Type B pancreatic cell (in vitro differentiated cells): ENCODE results near the gene PLCL2. TPM values are rescaled to one million over a fixed set of nuclear protein-coding genes. Genes with fewer than 3 reads are reported as not detected.

Experiments
- DNase-seq: peaks from one replicate; pipeline ENCODE4 v3.0.0; 2021; ENCODE audit warnings: mixed read lengths; ENCODE audit not compliant: unreplicated experiment; ENCODE audit errors: extremely low spot score
- H3K27ac Mint-ChIP-seq: 2 replicates; pipeline ENCODE4 v1.8.0; 2021; ENCODE audit warnings: mild to moderate bottlenecking, mixed read lengths
- H3K27me3 Mint-ChIP-seq: 2 replicates; pipeline ENCODE4 v1.8.0; 2021; ENCODE audit warnings: mixed read lengths
- H3K36me3 Mint-ChIP-seq: 2 replicates; pipeline ENCODE4 v1.8.0; 2021; ENCODE audit warnings: mixed read lengths
- H3K4me1 Mint-ChIP-seq: one replicate; pipeline ENCODE4 v1.8.0; 2021; ENCODE audit warnings: mixed read lengths; ENCODE audit not compliant: unreplicated experiment
- H3K4me3 Mint-ChIP-seq: 2 replicates; pipeline ENCODE4 v1.8.0; 2021; ENCODE audit warnings: mild to moderate bottlenecking, mixed read lengths
- H3K9me3 Mint-ChIP-seq: 2 replicates; pipeline ENCODE4 v1.8.0; 2021; ENCODE audit warnings: mixed read lengths
- CTCF ChIP-seq: fragments of 200-600 bp; sonication (generic); conservative IDR thresholded peaks from 2 replicates; pipeline ENCODE4 v1.5.0; 2021; ENCODE audit warnings: antibody characterized with exemption, mild to moderate bottlenecking
- total RNA-seq: library from RNA; stranded (reverse); gene quantifications from 2 replicates; pipeline ENCODE4 v1.2.1, GENCODE V29; 2021; ENCODE audit warnings: low replicate concordance

PLCL2 gene
- total RNA-seq, 1 donor from 2014 or later: 10.6 TPM

DNA sequence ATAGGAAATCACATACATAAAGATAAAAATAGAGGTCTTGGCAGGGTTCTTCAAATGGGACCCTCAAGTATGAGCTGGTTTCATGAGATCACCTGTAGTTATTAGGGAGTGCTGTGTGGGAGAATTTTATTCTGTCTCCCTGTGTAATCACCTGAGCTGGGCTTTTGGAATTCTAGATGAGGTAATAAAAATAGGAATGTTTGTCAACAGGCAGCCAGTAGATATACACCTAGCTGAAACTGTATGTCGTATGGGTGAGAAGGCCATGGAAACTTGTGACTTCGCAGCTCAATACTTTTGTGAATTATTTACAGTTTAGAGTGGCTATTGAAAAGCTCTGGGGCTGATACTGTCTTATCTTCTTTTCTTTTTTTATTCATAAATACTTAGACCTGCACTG is 40.5 kb upstream of the PLCL2 start:
- no peak for TF ChIP-seq CTCF

DNA sequence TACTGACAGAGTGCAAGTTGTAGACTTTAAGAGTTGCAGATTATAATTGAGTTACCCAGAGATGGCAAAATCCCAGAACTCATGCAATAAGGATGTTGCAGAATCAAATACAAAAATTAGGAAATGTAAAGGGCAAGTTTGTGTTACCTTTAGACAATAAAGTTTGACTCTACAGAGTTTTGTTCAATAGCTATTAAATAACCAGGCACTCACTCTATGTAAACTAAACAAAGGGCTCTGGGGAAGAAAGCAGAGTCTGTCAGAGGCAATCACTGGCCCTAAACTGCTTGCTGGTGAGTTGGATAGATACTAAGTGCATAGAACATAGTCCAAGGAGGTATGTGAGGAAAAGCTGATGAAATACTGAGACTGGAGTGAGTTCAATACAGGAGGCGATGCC is 40.0 kb upstream of the PLCL2 start:
- Mint-ChIP-seq H3K27me3 (peaks cover 4% of the 10 kb centered on the region), H3K9me3 (no peaks in the 10 kb centered on the region), H3K4me1 (peaks cover 6% of the 10 kb centered on the region), H3K4me3 (no peak overlapping the region), H3K27ac (no peak overlapping the region), H3K36me3 (no peaks in the 10 kb centered on the region)
- TF ChIP-seq CTCF: no peak
- no peak for DNase-seq

More for the DNA sequence above, 40.5 kb upstream of the PLCL2 start:
- Mint-ChIP-seq H3K27me3 (peaks cover 4% of the 10 kb centered on the region), H3K4me1 (peaks cover 2% of the 10 kb centered on the region), H3K27ac (no peak overlapping the region), H3K4me3 (no peak overlapping the region), H3K9me3 (no peaks in the 10 kb centered on the region), H3K36me3 (no peaks in the 10 kb centered on the region)
- DNase-seq: no peak

DNA sequence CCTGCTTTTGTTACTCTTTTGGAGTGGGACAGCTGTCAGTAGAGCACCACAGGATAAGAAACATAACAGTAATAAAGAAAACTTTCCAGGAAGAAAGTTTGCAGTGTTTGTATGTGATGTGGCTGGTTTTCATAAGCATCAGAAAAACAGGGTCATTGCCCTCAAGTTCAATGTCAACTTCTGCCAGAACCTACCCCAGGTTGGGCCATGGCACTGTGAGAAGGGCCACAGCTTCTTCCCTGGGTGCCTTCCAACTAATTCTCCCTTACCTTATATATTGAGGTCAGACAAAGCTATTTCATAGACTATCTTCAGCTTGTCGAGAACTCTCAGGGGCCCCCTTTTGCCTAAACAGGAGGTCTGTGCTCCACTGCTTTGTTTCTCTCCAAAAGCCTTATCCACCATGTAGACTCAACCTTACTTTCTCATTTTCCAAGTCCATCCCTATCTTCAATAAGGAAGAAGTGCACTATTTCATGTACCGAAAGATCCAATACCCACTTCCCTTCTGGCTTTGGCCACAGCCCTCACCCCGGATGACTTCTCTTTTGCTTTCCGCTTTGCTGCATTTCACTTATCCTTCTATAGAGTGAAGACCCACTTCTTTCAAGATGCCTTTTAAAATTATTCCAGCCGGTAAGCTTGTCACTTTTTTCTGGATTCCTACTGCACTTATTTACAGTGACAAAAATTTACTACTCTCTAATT is 38.2 kb upstream of the PLCL2 start:
- H3K9me3 Mint-ChIP-seq: peaks cover 5% of the 10 kb centered on the region
- peaks cover 6% of the 10 kb centered on the region for H3K27me3 Mint-ChIP-seq
- peaks cover 6% of the 10 kb centered on the region for H3K4me1 Mint-ChIP-seq
- H3K4me3 Mint-ChIP-seq: no peak overlapping the region
- no peak overlapping the region for H3K27ac Mint-ChIP-seq
- no peak for TF ChIP-seq CTCF
- DNase-seq: no peak
- no peaks in the 10 kb centered on the region for H3K36me3 Mint-ChIP-seq

DNA sequence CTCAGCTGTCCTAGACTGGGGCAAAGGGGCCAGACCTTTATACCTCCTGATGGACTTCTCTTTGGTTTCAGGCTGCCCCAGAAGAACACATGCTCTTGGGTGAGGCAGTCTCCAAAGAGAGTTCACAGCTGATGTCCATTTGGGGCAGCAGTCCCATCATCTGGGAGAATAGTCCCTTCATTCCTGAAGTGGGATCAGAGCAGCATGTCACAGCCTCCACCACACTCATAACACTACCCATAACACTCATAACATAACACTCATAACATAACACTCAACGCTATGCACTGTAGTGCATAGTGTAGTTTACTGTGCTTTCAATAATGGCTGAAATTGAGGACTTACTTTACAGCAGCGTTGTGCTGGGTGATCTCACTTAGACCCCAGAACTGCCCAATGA is 36.7 kb upstream of the PLCL2 start:
- no peak for TF ChIP-seq CTCF
- Mint-ChIP-seq H3K9me3 (peaks cover 5% of the 10 kb centered on the region), H3K27ac (no peak overlapping the region), H3K27me3 (peaks cover 6% of the 10 kb centered on the region), H3K36me3 (no peaks in the 10 kb centered on the region), H3K4me1 (peaks cover 6% of the 10 kb centered on the region), H3K4me3 (no peak overlapping the region)
- no peak for DNase-seq

GRCh38 chr3:16849229-16849628 is 35.5 kb upstream of the PLCL2 start:
- H3K4me1 Mint-ChIP-seq: peaks cover 6% of the 10 kb centered on the region
- H3K27me3 Mint-ChIP-seq: peaks cover 6% of the 10 kb centered on the region
- DNase-seq: no peak
- no peak for TF ChIP-seq CTCF
- H3K27ac Mint-ChIP-seq: no peak overlapping the region
- H3K36me3 Mint-ChIP-seq: no peaks in the 10 kb centered on the region
- no peak overlapping the region for H3K4me3 Mint-ChIP-seq
- H3K9me3 Mint-ChIP-seq: peaks cover 5% of the 10 kb centered on the region
